Activated naive CD4-positive, alpha-beta T cell treated with anti-CD3 and anti-CD28 coated beads, Interleukin-2, amount 10 ng/mL, durations not matched to agents 7 days and 5 days (primary cell): Measurements from ENCODE around the gene OVCA2.
A peak's percentile ranks its signal among the peaks of the same experiment; 100 is the strongest.

Experiments used
- CTCF ChIA-PET: fragments of 350-600 bp; sonication (Branson Sonifier 250); formaldehyde crosslinking; loops from one replicate; lab custom pipeline; 2021; ENCODE audit warnings: antibody characterized with exemption; lab: Charles Lee
- DNase-seq: peaks from one replicate; pipeline ENCODE4 v3.0.0-alpha.2; 2020
- H3K27ac Mint-ChIP-seq: one replicate; pipeline ENCODE4 v1.8.0; 2021; ENCODE audit warnings: mild to moderate bottlenecking, moderate library complexity, mixed read lengths
- H3K27me3 Mint-ChIP-seq: one replicate; pipeline ENCODE4 v1.8.0; 2021; ENCODE audit warnings: mild to moderate bottlenecking, mixed read lengths
- H3K36me3 Mint-ChIP-seq: one replicate; pipeline ENCODE4 v1.8.0; 2021; ENCODE audit warnings: mixed read lengths
- H3K4me1 Mint-ChIP-seq: one replicate; pipeline ENCODE4 v1.8.0; 2021; ENCODE audit warnings: mixed read lengths
- H3K4me3 Mint-ChIP-seq: one replicate; pipeline ENCODE4 v1.8.0; 2021; ENCODE audit warnings: mild to moderate bottlenecking, moderate library complexity, mixed read lengths
- H3K9me3 Mint-ChIP-seq: one replicate; pipeline ENCODE4 v1.8.0; 2021; ENCODE audit warnings: mixed read lengths

OVCA2 gene

DNA sequence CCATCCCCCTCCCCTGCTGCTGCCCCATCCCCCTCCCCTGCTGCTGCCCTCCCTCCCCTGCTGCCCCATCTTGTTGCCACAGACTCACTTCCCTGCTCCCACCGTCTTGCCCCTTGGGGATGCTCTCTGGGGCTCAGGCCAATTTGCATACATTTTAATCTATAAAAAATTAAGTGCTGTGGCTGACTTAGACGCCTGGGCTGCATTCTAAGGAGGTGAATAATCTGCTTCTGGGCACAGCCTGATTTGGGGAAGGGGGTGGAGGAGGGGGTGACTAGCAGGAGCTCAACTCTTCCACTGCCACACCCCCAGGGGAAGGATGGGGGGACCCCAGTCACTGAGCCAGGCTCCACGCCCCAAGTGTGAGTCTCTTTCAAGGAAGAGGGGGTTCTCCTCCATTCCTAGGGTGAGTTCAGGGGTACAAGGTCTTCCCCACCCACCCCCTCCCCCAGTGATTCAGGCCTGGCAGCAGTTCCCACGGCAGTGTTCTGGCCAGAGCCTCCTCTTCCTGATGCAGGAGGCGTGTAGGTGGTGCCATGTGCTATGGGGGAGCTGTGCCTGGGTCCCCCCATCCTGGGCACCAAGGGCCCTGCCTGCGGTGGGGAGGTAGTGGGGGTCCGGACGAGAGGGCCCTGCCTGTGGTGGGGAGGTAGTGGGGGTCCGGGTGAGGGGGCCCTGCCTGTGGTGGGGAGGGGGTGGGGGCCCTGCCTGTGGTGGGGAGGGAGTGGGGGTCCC is 6.8 kb upstream of the OVCA2 start:
- Mint-ChIP-seq H3K27ac (no peak overlapping the region), H3K4me1 (peaks cover 19% of the 10 kb centered on the region), H3K27me3 (peaks cover 2% of the 10 kb centered on the region), H3K4me3 (no peak overlapping the region), H3K9me3 (no peaks in the 10 kb centered on the region), H3K36me3 (peaks cover 19% of the 10 kb centered on the region)
- DNase-seq: no peak
- CTCF ChIA-PET: no interaction called here

- Mint-ChIP-seq H3K36me3 (peaks cover 19% of the 10 kb centered on the region), H3K9me3 (no peaks in the 10 kb centered on the region), H3K4me3 (no peak overlapping the region), H3K27me3 (no peaks in the 10 kb centered on the region), H3K27ac (no peak overlapping the region), H3K4me1 (peaks cover 14% of the 10 kb centered on the region)
- CTCF ChIA-PET: no interaction called here
- DNase-seq: no peak
These were observed 6.0 kb upstream of the OVCA2 start for GRCh38 chr17:2035541-2036488.

DNA sequence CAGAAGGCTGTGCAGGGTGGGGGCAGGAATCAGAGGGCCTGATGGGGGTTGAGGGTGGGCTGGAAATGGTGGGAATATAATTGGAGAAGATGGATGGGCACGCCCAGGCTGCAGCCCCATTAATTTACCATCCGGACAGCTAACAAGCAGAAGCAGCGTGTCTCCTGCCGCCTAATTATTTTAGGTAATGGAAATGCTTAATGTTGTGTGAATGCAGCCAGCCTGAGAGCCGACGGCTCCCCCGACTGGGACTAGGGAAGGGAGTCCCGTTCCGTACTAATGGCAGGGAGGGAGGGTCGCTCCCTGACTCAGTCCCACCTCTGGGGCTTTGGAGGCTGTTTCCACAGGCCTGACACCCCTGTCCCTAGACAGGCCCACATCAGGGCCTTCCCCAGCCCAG is 4.7 kb upstream of the OVCA2 start:
- CTCF ChIA-PET: interaction anchor here (1.3 kb wide), 1 partner anchor 12 kb away, joined by 3 read pairs; the partner anchor contains the start of gene RTN4RL1

GRCh38 chr17:2040219-2040827 is 1.5 kb upstream of the OVCA2 start:
- H3K36me3 Mint-ChIP-seq: peaks cover 39% of the 10 kb centered on the region
- CTCF ChIA-PET: interaction anchor here (1.3 kb wide), 2 partner anchors 9 to 319 kb away, joined by 4 to 6 read pairs; no protein-coding TSS in a partner anchor
- DNase-seq: no peak
- peak overlapping the region; percentile 95 for H3K4me3 Mint-ChIP-seq
- H3K9me3 Mint-ChIP-seq: no peaks in the 10 kb centered on the region
- H3K27me3 Mint-ChIP-seq: no peaks in the 10 kb centered on the region
- no peak overlapping the region for H3K27ac Mint-ChIP-seq
- H3K4me1 Mint-ChIP-seq: peaks cover 26% of the 10 kb centered on the region

More for the DNA sequence above, 4.7 kb upstream of the OVCA2 start:
- no peaks in the 10 kb centered on the region for H3K27me3 Mint-ChIP-seq
- H3K27ac Mint-ChIP-seq: no peak overlapping the region
- H3K4me3 Mint-ChIP-seq: no peak overlapping the region
- DNase-seq: no peak
- H3K36me3 Mint-ChIP-seq: peaks cover 21% of the 10 kb centered on the region
- peaks cover 13% of the 10 kb centered on the region for H3K4me1 Mint-ChIP-seq
- H3K9me3 Mint-ChIP-seq: no peaks in the 10 kb centered on the region

DNA sequence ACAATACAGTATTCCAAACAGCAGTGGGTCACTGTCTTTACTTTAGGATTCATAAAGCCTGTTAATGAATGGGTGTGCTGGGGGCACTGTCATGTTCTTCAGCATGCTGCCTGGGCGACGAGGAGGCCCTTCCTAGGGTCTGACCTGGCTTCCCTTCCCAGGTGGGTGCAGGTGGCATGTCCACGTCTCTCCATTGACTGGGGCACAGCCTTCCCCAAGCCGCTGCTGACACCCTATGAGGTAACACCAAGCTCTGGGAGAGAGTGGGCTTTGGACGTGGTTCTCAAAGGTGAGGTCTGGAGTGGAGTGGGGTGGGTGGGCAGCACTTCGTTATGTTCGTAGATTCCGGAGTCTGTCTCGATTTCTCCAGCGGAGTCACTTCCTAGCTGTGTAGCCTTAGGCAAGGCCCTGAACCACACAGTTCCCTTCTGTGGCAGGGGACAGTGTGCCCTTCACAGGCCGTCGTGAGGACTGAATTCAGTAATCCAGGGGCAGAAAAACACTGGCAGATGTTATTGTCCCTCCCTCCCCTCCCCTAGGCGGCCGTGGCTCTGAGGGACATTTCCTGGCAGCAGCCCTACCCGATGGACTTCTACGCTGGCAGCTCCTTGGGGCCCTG is 771 bp upstream of the OVCA2 start:
- Mint-ChIP-seq H3K36me3 (peaks cover 37% of the 10 kb centered on the region), H3K9me3 (no peaks in the 10 kb centered on the region), H3K4me3 (peak overlapping the region; percentile 95), H3K4me1 (peaks cover 26% of the 10 kb centered on the region), H3K27me3 (no peaks in the 10 kb centered on the region), H3K27ac (no peak overlapping the region)
- CTCF ChIA-PET: interaction anchor here (1.3 kb wide), 2 partner anchors 10 to 320 kb away, joined by 4 to 6 read pairs; no protein-coding TSS in a partner anchor
- no peak for DNase-seq

GRCh38 chr17:2042390-2042847 is 597 bp downstream of the OVCA2 start:
- H3K4me3 Mint-ChIP-seq: peak overlapping the region; percentile 95
- CTCF ChIA-PET: no interaction called here
- H3K4me1 Mint-ChIP-seq: peaks cover 26% of the 10 kb centered on the region
- no peaks in the 10 kb centered on the region for H3K9me3 Mint-ChIP-seq
- peaks cover 26% of the 10 kb centered on the region for H3K36me3 Mint-ChIP-seq
- peak; percentile 43 for DNase-seq
- peak overlapping the region; percentile 93 for H3K27ac Mint-ChIP-seq
- H3K27me3 Mint-ChIP-seq: no peaks in the 10 kb centered on the region

DNA sequence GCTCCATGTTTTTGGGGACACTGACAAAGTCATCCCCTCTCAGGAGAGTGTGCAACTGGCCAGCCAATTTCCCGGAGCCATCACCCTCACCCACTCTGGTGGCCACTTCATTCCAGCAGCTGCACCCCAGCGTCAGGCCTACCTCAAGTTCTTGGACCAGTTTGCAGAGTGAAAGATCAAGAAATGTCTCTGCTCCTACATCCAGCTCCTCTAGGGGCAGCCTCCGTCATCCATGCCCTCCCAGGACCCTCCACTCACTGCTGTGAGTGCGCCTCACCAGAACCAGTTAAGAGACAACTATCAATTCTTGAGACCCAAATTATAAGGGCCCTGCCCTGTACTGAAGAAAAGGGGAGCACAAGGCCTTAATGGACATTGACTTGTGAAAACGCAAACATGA is 1.1 kb downstream of the OVCA2 start:
- no peak for DNase-seq
- peak overlapping the region; percentile 95 for H3K4me3 Mint-ChIP-seq
- CTCF ChIA-PET: no interaction called here
- no peaks in the 10 kb centered on the region for H3K9me3 Mint-ChIP-seq
- H3K4me1 Mint-ChIP-seq: peaks cover 26% of the 10 kb centered on the region
- H3K27ac Mint-ChIP-seq: peak overlapping the region; percentile 93
- H3K36me3 Mint-ChIP-seq: peaks cover 23% of the 10 kb centered on the region
- H3K27me3 Mint-ChIP-seq: peaks cover 3% of the 10 kb centered on the region

DNA sequence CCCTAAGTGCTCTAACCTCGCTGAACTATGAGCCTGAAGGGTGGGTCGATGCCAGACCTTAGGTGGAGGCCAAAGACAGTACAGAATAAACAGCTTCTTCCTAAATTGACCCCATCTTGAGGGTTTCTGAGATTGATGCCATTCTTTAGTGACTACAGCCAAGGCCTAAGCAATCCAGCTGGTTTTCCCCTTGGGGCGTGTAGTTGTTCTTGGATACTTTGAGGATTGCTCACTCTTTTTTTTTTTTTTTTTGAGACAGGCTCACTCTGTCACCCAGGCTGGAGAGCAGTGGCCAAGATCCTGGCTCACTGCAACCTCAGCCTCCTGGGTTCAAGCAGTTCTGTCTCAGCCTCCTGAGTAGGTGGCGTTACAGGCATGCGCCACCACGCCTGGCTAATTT is 2.0 kb downstream of the OVCA2 start:
- peak overlapping the region; percentile 95 for H3K4me3 Mint-ChIP-seq
- H3K36me3 Mint-ChIP-seq: peaks cover 23% of the 10 kb centered on the region
- peaks cover 29% of the 10 kb centered on the region for H3K4me1 Mint-ChIP-seq
- no peak for DNase-seq
- peaks cover 10% of the 10 kb centered on the region for H3K27me3 Mint-ChIP-seq
- peak overlapping the region; percentile 64 for H3K27ac Mint-ChIP-seq
- no peaks in the 10 kb centered on the region for H3K9me3 Mint-ChIP-seq
- CTCF ChIA-PET: no interaction called here

GRCh38 chr17:2044263-2044894 is 2.6 kb downstream of the OVCA2 start:
- Mint-ChIP-seq H3K9me3 (no peaks in the 10 kb centered on the region), H3K27me3 (peaks cover 16% of the 10 kb centered on the region), H3K36me3 (peaks cover 23% of the 10 kb centered on the region), H3K27ac (no peak overlapping the region), H3K4me3 (no peak overlapping the region), H3K4me1 (peaks cover 35% of the 10 kb centered on the region)
- no peak for DNase-seq
- CTCF ChIA-PET: interaction anchor here (0.7 to 0.9 kb wide), 2 partner anchors 200 to 237 kb away, joined by 3 to 4 read pairs; no protein-coding TSS in a partner anchor

DNA sequence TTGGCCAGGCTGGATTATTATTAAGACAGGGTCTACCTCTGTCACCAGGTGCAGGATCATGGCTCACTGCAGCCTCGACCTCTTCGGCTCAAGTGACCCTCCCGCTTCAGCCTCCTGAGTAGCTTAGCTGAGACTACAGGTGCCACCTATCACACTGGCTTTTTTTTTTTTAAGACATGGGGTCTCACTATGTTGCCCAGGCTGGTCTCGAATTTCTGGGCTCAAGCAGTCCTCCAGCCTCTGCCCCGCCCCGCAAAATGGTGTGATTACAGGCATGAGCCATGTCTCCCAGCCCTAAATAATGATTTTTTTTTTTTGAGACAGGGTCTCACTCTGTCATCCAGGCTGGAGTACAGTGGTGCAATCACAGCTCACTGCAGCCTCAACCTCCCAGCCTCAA is 5.8 kb downstream of the OVCA2 start:
- no peak for DNase-seq
- Mint-ChIP-seq H3K36me3 (peaks cover 16% of the 10 kb centered on the region), H3K4me1 (peaks cover 33% of the 10 kb centered on the region), H3K9me3 (no peaks in the 10 kb centered on the region), H3K4me3 (no peak overlapping the region), H3K27me3 (peaks cover 37% of the 10 kb centered on the region), H3K27ac (no peak overlapping the region)
- CTCF ChIA-PET: interaction anchor here (0.5 to 1.4 kb wide), 2 partner anchors 197 to 326 kb away, joined by 3 read pairs; no protein-coding TSS in a partner anchor

- Mint-ChIP-seq H3K4me3 (peak overlapping the region; percentile 70), H3K27ac (no peak overlapping the region), H3K4me1 (peaks cover 29% of the 10 kb centered on the region), H3K36me3 (peaks cover 5% of the 10 kb centered on the region), H3K27me3 (peaks cover 47% of the 10 kb centered on the region), H3K9me3 (no peaks in the 10 kb centered on the region)
- no peak for DNase-seq
- CTCF ChIA-PET: interaction anchor here (1.4 kb wide), 1 partner anchor 328 kb away, joined by 3 read pairs; no protein-coding TSS in a partner anchor
These were observed 7.0 kb downstream of the OVCA2 start for GRCh38 chr17:2048805-2049204.

- Mint-ChIP-seq H3K4me1 (peaks cover 34% of the 10 kb centered on the region), H3K9me3 (no peaks in the 10 kb centered on the region), H3K36me3 (peaks cover 3% of the 10 kb centered on the region), H3K27me3 (peaks cover 54% of the 10 kb centered on the region), H3K4me3 (peak overlapping the region; percentile 70), H3K27ac (peak overlapping the region; percentile 33)
- DNase-seq: peak; percentile 92
- CTCF ChIA-PET: no interaction called here
These were observed 7.8 kb downstream of the OVCA2 start for GRCh38 chr17:2049333-2050299.
